Stimulated activated CD8-positive, alpha-beta memory T cell treated with anti-CD3 and anti-CD28 coated beads, Interleukin-7, amount 100 ng/mL, for 24 hours (primary cell): ENCODE measurements around the gene BORCS6.
A peak's percentile ranks its signal among the peaks of the same experiment; 100 is the strongest.

Experiments
- DNase-seq: peaks from one replicate; pipeline ENCODE4 v3.0.0-alpha.2; 2020; ENCODE audit warnings: low read depth

Gene BORCS6

GRCh38 chr17:8154608-8155155 lies 35.3 kb downstream of the BORCS6 start:
- no peak for DNase-seq

- DNase-seq, result peak; percentile 72
Measured at GRCh38 chr17:8153957-8154607, 35.9 kb downstream of the BORCS6 start.

- DNase-seq, result no peak
Measured at GRCh38 chr17:8153525-8153956, 36.4 kb downstream of the BORCS6 start.

- no peak for DNase-seq
Measured at GRCh38 chr17:8153031-8153451, 36.9 kb downstream of the BORCS6 start.

GRCh38 chr17:8152112-8152775 lies 37.7 kb downstream of the BORCS6 start, which contains the start of gene PER1:
Gene PER1, minus strand, starts transcription at chr17:8152404. Its CDS starts 1,698 bp downstream, at chr17:8150706.
- DNase-seq, result peak; percentile 74

- DNase-seq, result no peak
Measured at GRCh38 chr17:8151641-8152111, 38.3 kb downstream of the BORCS6 start.

- peak; percentile 86 for DNase-seq
Measured at GRCh38 chr17:8151120-8151640, 38.8 kb downstream of the BORCS6 start.

GRCh38 chr17:8150194-8151119 lies 39.5 kb downstream of the BORCS6 start:
- no peak for DNase-seq

GRCh38 chr17:8149419-8150193 lies 40.4 kb downstream of the BORCS6 start:
- DNase-seq, result no peak

- DNase-seq, result no peak
Measured at GRCh38 chr17:8148560-8148959, 41.4 kb downstream of the BORCS6 start.

- no peak for DNase-seq
Measured at GRCh38 chr17:8147805-8148404, 42.1 kb downstream of the BORCS6 start.

- no peak for DNase-seq
Measured at GRCh38 chr17:8147141-8147804, 42.7 kb downstream of the BORCS6 start.

- DNase-seq, result no peak
Measured at GRCh38 chr17:8146381-8147140, 43.4 kb downstream of the BORCS6 start.

GRCh38 chr17:8145811-8146210 lies 44.2 kb downstream of the BORCS6 start:
- DNase-seq, result no peak

GRCh38 chr17:8144401-8145231 lies 45.4 kb downstream of the BORCS6 start:
- no peak for DNase-seq

- DNase-seq, result no peak
Measured at GRCh38 chr17:8143581-8144400, 46.2 kb downstream of the BORCS6 start.

GRCh38 chr17:8142887-8143580 lies 46.9 kb downstream of the BORCS6 start:
- DNase-seq, result no peak
